Stimulated activated CD8-positive, alpha-beta memory T cell treated with anti-CD3 and anti-CD28 coated beads, Interleukin-7, amount 100 ng/mL, for 24 hours (primary cell): Measurements from ENCODE around the gene ZBTB39.
"Not testable (repeated sequence)": the region's sequence is repeated elsewhere in the genome, so short reads cannot be mapped to it uniquely, and the experiment has no call there.

ENCODE experiments used
- DNase-seq: peaks from one replicate; pipeline ENCODE4 v3.0.0-alpha.2; 2020; ENCODE audit warnings: low read depth

Gene ZBTB39

DNA sequence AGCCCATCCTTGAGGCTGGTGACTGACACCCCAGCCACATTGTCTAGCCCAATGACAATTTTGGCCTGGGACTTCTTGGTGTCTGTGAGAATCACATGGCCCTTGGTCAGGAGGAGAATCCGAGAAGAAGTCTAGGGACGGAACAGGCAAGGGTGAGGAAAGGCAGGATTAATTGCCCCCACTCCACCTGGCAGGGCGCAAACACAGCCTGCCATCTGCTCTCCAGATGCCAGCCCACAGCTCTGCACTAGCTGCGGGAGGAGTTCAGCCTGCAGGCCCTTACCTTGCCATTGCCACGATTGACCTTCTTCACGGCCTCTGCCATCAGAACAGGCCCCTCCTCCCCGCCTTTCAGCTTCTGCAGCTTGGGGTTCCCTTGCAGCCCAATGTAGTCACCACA is 23.1 kb upstream of the ZBTB39 start:
- DNase-seq: no peak

DNA sequence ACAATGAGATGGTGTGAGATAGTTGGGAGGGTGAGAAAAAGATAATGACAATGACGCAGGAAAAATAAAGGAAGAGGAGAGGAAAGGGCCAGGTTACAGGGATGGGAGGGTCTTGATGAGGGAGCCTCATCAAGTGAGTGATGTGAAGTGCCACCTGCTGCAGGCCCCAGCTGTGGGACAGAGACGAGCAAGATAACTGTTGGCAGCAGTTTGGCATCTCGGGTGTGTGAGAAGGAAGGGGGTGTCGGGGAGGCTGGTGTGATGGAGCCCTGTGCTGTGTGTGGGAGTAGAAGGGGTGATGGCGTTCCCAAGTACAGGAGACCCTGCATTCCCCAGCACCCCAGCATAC is 21.4 kb upstream of the ZBTB39 start:
- no peak for DNase-seq

DNA sequence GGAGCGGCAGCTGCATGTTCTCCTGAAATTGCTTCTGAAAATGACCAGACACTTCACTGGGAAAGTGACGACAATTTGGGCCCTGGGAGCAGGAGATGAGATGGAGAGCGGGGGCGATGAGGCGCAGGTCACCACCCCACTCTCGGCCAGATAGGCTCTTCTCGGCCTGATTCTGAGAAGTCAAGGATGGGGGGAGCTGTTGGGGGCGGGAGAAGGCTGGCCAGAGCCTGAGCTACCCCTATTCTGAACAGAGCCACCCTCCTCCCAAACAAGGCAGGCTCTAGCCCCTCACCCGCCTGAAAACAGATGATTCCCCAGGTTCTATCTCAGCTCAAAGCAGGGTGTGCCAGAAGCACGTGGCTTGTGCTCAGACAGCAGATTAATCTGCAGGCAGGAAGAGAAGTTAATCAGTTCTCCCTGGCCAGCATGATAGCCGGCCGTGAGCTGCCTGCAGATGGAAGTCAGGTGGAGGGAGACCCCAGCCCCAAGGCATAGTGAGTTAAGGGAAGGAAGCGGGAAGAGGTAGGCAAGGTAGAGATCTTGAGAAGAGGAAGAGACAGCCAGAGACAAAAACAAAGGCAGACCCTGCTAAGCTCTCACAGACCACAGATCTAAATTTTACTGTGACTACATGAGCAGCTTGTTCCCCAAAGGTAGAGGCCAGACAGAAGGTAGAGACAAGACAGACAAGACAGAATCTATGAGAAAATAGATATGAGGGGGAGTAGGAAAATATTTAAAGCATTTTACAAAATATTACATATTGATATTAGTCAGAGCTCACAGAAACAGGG is 20.9 kb upstream of the ZBTB39 start:
- no peak for DNase-seq

DNA sequence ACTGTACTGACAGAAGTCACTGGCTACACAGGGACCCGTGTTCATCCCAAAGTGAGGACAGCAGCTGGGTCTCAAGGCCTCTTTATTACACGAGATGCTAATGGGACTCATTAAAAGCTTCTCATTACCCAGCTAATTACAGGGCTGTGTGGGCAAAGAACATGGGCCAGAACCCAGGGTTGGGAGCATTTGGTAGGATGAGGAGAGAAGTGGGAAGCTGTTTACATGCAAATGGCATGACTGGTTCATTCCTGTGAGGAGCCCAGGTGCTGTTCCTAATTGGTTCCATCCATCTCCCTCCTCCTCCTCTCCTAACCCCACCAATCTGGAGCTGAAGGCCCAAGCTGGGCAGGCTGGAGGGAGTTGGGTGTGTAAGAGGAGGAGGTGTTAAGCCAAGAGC is 18.9 kb upstream of the ZBTB39 start:
- DNase-seq: no peak

DNA sequence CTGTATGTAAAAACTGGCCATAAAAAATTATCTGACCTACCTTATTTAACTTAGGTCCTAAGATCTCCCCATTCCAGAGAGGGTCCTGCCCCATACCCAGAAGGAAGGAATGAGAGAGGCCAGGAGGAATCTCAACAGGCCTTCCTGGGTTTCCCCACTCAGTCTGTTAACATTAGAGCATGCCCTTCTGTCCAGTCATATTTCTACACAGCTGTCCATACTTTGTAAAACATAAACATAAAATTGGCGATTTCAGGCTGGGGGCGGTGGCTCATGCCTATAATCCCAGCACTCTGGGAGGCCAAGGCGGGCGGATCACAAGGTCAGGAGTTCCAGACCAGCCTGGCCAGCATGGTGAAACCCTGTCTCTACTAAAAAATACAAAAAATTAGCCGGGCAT is 16.0 kb upstream of the ZBTB39 start:
- not testable (repeated sequence) for DNase-seq

GRCh38 chr12:57019983-57020719 is 13.8 kb upstream of the ZBTB39 start:
- no peak for DNase-seq

DNA sequence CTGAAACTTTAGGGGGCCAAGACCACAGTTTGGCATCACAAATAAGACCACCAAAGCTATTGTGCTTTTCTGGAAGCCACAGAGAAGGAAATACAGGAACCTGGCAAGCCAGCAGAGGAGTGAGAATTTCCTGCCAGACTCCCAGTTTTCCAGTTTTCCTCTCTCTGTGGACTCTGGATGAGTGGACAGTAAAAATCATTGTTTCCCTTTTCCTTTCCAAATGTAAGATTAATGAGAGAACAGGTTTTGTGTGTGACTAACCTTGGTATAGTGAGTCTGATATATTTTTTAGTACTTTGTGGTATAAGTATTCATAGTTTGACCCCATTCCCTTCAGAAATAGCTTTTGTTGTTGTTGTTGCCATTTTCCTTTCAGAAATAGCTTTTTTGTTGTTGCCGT is 12.6 kb upstream of the ZBTB39 start:
- DNase-seq: no peak

- DNase-seq: not testable (repeated sequence)
Measured at GRCh38 chr12:57018353-57018752, 12.0 kb upstream of the ZBTB39 start.

DNA sequence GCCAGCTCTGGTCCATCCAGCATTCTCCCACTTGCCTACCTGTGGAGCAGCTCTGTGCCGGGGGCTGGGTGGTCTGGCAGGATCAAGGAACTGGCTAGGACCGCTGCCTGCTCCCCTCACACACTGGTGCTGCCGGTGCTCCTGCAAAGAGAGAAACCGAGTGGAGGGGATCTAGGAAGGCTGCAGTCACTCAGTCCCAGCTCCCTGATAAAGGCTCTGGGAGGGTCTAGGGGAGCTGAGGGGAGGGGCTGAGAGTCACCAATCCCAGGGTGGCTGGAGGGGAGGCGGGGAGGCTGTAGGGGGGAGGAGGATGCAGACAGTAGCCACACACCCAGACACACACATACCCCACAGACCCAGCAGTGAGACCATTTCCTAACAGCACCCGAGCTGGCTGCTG is 10.0 kb upstream of the ZBTB39 start, which contains the start of gene TAC3:
TAC3 (minus strand) TSS at position 182 of the 400 bp plus-strand sequence. CDS start 732 bp downstream, outside the sequence.
- DNase-seq: no peak

- DNase-seq: no peak
Measured at GRCh38 chr12:57012600-57013465, 6.5 kb upstream of the ZBTB39 start.

DNA sequence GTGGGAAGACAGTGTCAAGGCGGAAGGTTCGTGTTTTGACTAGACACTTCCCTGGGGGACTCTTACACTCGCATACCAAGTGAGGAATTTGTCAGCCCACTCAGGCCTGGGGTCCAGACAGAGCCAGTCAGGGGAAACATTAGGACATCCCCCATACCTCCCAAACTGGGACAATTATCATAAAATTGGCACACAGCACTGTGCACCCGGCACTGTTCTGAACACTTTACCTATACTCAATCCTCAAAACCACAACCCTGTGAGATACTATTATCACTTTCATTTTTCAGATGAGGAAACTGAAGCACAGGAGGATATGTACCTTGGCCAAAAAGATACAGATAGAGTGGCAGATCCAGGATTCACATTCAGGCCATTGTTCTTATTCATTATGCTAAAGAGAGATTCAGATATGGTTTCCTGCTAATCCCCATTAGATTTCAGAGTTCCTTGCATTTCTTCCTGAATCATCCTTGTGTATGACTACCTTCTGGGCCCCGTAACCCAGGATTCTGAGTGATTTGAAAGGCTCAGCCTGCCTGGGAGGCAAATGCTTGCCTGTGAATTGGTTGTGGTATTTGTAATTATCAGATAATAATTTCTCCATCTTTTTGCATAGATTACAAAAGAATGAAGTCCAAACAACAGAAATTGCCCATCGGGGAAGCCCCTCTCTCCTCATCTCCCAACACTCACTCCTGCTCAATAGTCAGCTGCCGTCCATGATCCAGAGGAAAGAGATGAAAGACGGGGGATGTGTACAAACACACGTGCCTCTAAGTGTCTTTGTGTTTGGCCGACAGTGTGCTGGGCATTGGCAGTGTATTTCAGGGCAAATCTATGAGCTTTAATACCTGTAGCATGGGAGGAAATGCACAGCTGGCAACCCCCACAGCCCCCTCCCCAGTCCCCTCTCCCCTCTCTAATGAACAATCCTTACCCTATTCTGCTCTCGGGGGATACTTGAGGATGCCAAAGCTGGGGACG is 5.4 kb upstream of the ZBTB39 start:
- DNase-seq: no peak

DNA sequence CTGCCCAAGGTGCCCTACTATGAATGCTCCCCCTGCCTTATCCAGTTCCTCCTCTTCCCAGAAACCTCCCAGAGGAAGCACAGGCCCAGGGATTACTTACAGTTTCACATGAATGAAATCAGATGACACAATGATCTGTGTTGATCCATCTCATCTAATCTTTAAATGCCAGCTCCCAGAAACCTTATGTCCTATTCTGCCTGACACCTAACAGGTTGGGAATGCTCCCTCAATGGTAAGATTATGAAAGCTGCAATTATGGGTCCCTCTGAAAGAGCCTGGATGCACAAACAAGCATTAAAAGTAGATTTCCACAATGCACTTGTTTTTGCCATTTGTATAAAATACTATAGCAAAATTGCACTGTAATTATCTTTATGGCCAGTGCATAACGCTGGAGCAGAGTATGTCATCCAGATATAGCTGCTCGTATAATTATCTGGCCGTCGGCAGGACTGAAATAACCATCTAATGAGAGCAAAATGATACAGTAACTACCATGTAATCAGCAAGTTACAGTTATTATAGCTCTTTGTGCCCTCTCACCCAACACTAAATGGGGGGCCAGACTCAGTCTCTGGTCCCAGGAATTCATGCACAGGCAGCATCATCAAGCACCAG is 4.4 kb upstream of the ZBTB39 start:
- DNase-seq: no peak

GRCh38 chr12:57009949-57010626 is 3.7 kb upstream of the ZBTB39 start:
- DNase-seq: no peak

- DNase-seq: no peak
Measured at GRCh38 chr12:57008178-57008577, 1.8 kb upstream of the ZBTB39 start.

DNA sequence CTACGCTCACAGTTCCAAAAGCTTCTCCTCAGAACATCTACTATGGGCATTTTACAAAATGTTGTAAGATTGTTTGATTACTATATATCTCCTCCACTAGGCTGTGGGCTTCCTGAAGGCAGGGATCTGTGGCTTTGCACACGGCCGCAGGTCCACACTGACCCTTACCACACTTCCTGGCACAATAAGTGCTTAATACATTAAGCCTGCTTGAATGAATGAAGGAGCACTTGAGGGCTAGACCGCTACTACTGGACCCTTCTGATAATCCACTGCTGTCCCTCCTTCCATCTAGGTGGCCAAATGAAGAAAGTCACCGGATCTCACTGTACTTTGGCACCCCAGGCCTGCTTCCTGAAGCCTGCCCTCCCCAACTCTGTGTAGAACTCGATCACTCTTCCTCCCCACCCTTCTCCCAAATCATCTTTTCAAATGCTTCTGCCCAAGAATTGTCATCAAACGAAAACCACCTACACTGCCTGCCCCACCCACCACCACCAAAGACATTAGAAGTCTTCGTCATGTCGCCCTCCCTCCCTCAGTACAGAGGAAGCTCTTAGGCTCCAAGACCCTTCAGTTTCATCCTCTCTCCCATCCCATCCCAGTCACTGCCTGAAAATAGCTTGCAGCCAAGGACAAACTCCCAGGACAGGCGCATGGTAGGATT is 596 bp upstream of the ZBTB39 start:
- DNase-seq: no peak

DNA sequence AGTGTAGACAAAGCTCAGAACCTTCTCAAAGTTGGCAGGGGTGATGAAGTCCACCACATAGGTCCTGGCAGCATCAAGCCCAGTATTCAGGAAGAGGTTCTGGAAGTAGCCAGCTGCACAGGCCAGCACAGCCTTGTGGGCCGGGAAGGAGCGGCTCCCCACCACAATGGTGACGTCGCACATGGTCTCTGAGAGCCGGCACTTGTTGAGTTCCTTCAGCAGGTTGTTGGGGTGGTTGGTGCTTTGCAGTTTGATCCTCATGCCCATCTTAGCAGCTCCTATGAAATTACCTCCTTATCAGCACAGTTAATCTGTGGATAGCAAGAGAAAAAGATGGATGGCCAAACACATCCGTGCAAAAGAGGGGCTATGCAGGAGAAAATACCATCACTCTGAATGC is 1.7 kb downstream of the ZBTB39 start:
- no peak for DNase-seq

- no peak for DNase-seq
Measured at GRCh38 chr12:57003395-57003794, 3.0 kb downstream of the ZBTB39 start.

DNA sequence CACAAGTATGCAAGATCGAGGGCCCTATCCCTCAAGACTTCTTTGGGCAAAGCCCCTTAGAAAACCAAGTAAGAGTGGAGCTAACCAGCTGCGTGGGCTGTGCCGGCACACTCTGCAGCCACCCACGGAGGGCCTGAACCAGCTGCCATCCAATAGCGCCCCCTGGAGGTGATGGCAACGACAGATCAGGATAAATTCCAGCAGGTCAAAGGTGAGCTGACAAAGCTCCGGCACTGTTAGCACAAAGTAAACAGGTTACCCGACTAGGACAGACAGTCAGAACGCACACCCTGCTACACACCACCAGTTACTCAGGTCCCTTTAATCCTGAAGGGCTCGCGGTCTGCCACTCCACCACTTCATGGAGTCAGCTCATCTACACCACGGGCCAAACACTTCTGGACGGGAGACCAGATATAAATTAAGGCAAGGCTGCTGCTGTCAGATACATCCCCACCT is 4.9 kb downstream of the ZBTB39 start:
- DNase-seq: peak; percentile 41

DNA sequence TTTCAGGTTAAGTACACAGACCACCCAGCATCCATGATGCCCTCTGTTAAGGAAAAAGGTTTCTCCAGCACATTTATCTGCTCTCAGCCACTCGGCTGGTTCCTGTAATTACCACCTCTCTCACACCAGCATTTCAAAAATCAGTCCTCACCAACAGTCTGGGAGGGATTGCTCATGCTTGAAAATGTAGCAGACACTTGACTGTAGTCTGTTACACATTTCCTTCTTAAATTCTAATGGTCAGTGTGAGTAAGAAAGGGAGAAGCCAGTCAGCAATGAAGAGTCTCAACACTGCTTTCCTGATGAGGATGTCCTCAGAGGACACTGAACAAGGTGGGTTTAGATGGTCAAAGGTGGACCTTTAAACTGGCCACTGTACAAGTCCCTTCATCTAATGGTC is 6.0 kb downstream of the ZBTB39 start:
- no peak for DNase-seq

DNA sequence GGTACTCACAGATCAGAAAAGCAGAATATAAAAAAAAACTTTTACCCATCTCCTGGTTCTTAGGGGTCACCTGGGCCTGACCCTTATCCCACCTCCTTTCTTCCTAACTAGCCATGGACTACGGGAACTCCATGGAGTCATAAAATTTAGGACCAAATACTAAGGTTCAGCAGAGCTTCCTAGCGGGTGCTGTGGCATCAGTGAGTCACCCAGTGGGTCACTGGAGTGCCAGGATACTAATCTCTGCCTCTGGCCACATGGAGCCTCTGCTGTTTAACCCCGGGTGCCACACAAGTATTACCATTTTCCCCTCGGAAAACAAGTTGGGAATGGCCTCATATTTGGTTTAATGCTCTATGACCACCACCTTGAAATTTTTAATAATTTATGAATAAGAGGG is 6.9 kb downstream of the ZBTB39 start:
- no peak for DNase-seq
